Large intestine (tissue), 3 donors: ENCODE measurements around the gene NCAM1. TPM values are rescaled to one million over a fixed set of nuclear protein-coding genes. Genes with fewer than 3 reads are reported as not detected.

Experiments used
- DNase-seq, 2 donors: peaks; one replicate each; pipeline versions ENCODE4 v3.0.0 to v3.0.0-alpha.2; 2013
- H3K27ac ChIP-seq: one replicate; pipeline ENCODE4 v1.5.1; 2013; ENCODE audit warnings: low read length
- H3K27me3 ChIP-seq: 2 replicates; pipeline ENCODE4 v1.6.1; 2013; ENCODE audit warnings: low read length; ENCODE audit not compliant: control insufficient read depth, insufficient read depth
- H3K36me3 ChIP-seq: 2 replicates; pipeline ENCODE4 v1.6.1; 2013; ENCODE audit warnings: low read length; ENCODE audit not compliant: control insufficient read depth, insufficient read depth
- H3K4me1 ChIP-seq: one replicate; pipeline ENCODE4 v1.6.1; 2013; ENCODE audit warnings: low read length; ENCODE audit not compliant: control insufficient read depth, insufficient read depth
- H3K4me3 ChIP-seq: one replicate; pipeline ENCODE4 v1.5.1; 2013; ENCODE audit warnings: low read length
- H3K9me3 ChIP-seq: one replicate; pipeline ENCODE4 v1.6.1; 2013; ENCODE audit warnings: mild to moderate bottlenecking, low read depth, low read length, moderate library complexity; ENCODE audit not compliant: control insufficient read depth
- WGBS: methylation state at CpG from one replicate; pipeline ENCODE4 v1.1.5; 2013; ENCODE audit warnings: low lambda C conversion rate; ENCODE audit not compliant: insufficient coverage; 5-methylcytosine and 5-hydroxymethylcytosine counted together
- polyA plus RNA-seq: library from polyadenylated mRNA; unstranded; fragments of 120-200 nt; gene quantifications from one replicate; pipeline ENCODE4 v1.2.1, GENCODE V29; 2013

Gene NCAM1
- polyA plus RNA-seq, 1 donor: 63.0 TPM

DNA sequence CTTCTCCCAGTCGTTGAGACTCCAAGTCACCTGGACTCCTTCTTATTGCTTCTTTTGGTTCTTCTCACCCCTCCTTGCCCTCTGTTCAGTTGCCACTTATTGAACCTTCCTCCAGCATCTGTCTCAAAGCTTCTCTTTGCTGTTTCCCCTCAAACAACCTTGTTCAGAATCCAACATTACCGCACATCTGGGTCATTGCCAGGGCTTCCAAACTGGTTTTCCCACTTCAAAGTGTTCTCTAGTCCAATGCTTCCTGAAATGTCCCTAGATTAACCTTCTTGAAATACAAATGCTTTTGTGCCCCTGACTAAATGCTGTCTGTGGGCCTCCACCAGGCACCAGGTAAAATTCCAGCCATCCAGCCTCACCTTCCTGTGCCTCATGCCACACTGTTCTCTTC is 252.3 kb downstream of the NCAM1 start:
- Histone ChIP-seq H3K27me3 (no peaks in the 10 kb centered on the region), H3K9me3 (no peaks in the 10 kb centered on the region), H3K4me1 (no peaks in the 10 kb centered on the region), H3K4me3 (no peak overlapping the region), H3K36me3 (peaks cover 2% of the 10 kb centered on the region), H3K27ac (no peak overlapping the region)
- WGBS: 80% methylated on average over 2 of the region's 2 CpGs
- DNase-seq: no peak

- H3K27me3 ChIP-seq: no peaks in the 10 kb centered on the region
These were observed 261.0 kb downstream of the NCAM1 start for GRCh38 chr11:113222241-113222640.

DNA sequence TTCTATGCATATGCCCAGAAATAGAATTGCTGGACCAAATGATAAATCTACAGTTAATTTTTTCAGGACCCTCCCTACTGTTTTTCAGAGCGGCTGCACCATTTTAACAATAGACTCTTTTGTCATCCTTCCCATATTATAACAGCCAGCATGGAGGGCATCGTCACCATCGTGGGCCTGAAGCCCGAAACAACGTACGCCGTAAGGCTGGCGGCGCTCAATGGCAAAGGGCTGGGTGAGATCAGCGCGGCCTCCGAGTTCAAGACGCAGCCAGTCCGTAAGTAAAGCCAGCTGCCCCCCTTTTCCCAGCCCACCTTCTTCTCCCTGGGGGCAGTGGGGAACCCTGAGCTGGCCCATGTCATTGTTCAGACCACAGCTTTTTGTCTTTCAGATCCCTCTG is 273.7 kb downstream of the NCAM1 start:
- Histone ChIP-seq H3K4me3 (no peak overlapping the region), H3K27me3 (no peaks in the 10 kb centered on the region), H3K9me3 (no peaks in the 10 kb centered on the region), H3K4me1 (no peaks in the 10 kb centered on the region), H3K36me3 (peaks cover 4% of the 10 kb centered on the region), H3K27ac (no peak overlapping the region)
- DNase-seq: no peak
- WGBS: no CpG with 5 or more reads among the region's 14 CpGs

More at GRCh38 chr11:113222241-113222640, 261.0 kb downstream of the NCAM1 start:
- no peaks in the 10 kb centered on the region for H3K9me3 ChIP-seq
- H3K4me3 ChIP-seq: no peak overlapping the region
- H3K27ac ChIP-seq: no peak overlapping the region
- H3K36me3 ChIP-seq: peaks cover 2% of the 10 kb centered on the region
- whole genome bisulfite sequencing: 67% methylated on average over 1 of the region's 2 CpGs
- H3K4me1 ChIP-seq: no peaks in the 10 kb centered on the region
- DNase-seq: no peak

DNA sequence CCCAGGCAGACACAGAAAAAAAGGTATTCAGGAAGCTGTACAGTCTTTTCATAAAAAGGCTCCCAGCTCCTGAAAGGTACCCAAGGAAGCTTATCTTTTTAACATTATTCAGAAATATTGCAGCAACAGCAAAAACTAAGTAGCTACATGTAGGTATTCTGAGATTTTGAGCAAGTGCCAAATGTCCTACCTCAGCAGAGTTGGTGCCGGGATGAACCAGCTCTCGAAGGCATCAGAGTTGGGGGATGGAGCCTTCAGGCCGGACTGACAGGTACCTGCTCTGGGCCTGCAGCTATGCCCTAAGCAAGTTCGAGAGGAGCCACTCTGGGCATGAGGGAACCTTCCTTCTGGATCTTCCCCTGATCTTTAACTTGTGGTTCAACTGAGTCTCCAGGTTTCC is 276.0 kb downstream of the NCAM1 start:
- no CpG with 5 or more reads among the region's 4 CpGs for WGBS
- peaks cover 2% of the 10 kb centered on the region for H3K36me3 ChIP-seq
- H3K9me3 ChIP-seq: no peaks in the 10 kb centered on the region
- H3K27me3 ChIP-seq: peaks cover 10% of the 10 kb centered on the region
- H3K27ac ChIP-seq: no peak overlapping the region
- H3K4me1 ChIP-seq: peaks cover 2% of the 10 kb centered on the region
- H3K4me3 ChIP-seq: no peak overlapping the region
- no peak for DNase-seq

DNA sequence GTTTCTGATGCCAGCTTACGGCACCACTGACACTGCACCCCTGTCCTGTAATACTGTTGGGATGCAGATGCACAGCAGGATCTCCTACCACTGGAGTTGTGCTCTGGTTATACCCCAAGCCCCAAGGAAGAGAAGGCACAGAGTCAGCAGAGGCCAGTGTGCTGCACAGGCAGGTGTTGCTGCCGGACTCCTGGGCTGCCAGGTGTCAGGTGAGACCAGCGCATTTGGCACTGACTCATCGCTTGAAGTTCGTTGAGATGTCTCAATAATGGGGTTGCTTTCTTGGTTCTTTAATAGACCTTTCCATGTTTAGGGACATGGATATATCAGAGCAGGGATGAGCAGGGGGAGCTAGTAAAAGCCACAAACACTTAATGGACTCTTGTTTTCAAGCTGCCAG is 277.5 kb downstream of the NCAM1 start:
- DNase-seq: no peak
- Histone ChIP-seq H3K36me3 (no peaks in the 10 kb centered on the region), H3K27ac (no peak overlapping the region), H3K4me3 (no peak overlapping the region), H3K4me1 (peaks cover 2% of the 10 kb centered on the region), H3K27me3 (peaks cover 18% of the 10 kb centered on the region), H3K9me3 (no peaks in the 10 kb centered on the region)
- no CpG with 5 or more reads among the region's 5 CpGs for WGBS

DNA sequence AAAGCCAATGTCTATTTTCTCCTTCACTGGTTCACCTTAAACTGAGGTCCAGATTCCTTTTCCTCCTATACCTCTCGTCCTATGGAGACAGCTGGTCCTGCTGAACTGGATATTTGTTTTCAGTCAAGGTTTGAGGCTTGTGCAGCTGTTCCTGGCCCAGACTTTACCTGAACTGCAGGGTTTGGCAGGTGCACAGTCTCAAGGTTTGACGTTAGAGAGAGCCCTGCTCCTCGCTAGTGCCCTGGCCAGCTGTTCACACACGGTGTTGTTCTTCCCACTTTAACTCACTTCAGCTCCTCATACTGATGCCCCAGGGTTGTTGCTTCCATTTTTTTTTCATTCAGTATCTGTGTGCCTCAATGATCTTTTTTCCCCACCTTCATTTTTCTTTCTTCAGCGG is 279.2 kb downstream of the NCAM1 start:
- no peaks in the 10 kb centered on the region for H3K9me3 ChIP-seq
- no peak for DNase-seq
- H3K4me1 ChIP-seq: peaks cover 2% of the 10 kb centered on the region
- peaks cover 23% of the 10 kb centered on the region for H3K27me3 ChIP-seq
- WGBS: 29% methylated on average over 1 of the region's 5 CpGs
- H3K36me3 ChIP-seq: no peaks in the 10 kb centered on the region
- H3K4me3 ChIP-seq: no peak overlapping the region
- H3K27ac ChIP-seq: no peak overlapping the region

- Histone ChIP-seq H3K9me3 (no peaks in the 10 kb centered on the region), H3K27me3 (peaks cover 25% of the 10 kb centered on the region), H3K4me3 (no peak overlapping the region), H3K27ac (peak overlapping the region; percentile 23), H3K4me1 (peaks cover 2% of the 10 kb centered on the region), H3K36me3 (no peaks in the 10 kb centered on the region)
- 33% methylated on average over 1 of the region's 12 CpGs for WGBS
- no peak for DNase-seq
These were observed 279.8 kb downstream of the NCAM1 start for GRCh38 chr11:113240790-113241635.

- Histone ChIP-seq H3K4me1 (peaks cover 2% of the 10 kb centered on the region), H3K27me3 (peaks cover 25% of the 10 kb centered on the region), H3K27ac (peak overlapping the region; percentile 16), H3K4me3 (no peak overlapping the region), H3K36me3 (no peaks in the 10 kb centered on the region), H3K9me3 (no peaks in the 10 kb centered on the region)
- WGBS: no CpG with 5 or more reads among the region's 4 CpGs
- DNase-seq: no peak
These were observed 280.4 kb downstream of the NCAM1 start for GRCh38 chr11:113241636-113242054.

DNA sequence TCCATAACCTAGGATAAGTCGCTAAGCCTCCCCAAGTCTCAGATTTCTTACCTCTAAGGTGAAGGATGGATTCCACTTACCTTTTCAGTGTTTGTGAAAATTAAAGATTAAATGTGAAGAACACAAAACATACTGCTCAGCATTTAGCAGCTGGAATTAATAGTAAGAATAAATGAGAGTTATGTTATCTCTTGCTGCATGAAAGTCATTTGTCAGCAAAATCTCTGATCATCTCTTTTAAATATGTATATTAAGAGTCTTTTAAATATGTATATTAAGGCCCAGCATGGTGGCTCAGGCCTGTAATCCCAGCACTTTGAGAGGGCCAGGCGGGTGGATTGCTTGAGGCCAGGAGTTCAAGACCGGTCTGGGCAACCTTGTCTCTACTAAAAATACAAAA is 280.8 kb downstream of the NCAM1 start:
- WGBS: no CpG with 5 or more reads among the region's 3 CpGs
- Histone ChIP-seq H3K36me3 (no peaks in the 10 kb centered on the region), H3K4me1 (peaks cover 2% of the 10 kb centered on the region), H3K27ac (peak overlapping the region; percentile 16), H3K9me3 (no peaks in the 10 kb centered on the region), H3K27me3 (peaks cover 26% of the 10 kb centered on the region), H3K4me3 (no peak overlapping the region)
- no peak for DNase-seq

- H3K4me3 ChIP-seq: no peak overlapping the region
These were observed 281.7 kb downstream of the NCAM1 start for GRCh38 chr11:113242767-113243397.

More at GRCh38 chr11:113242767-113243397, 281.7 kb downstream of the NCAM1 start:
- peak; percentile 6 to 21 for DNase-seq
- Histone ChIP-seq H3K9me3 (no peaks in the 10 kb centered on the region), H3K36me3 (no peaks in the 10 kb centered on the region), H3K4me1 (peaks cover 2% of the 10 kb centered on the region), H3K27ac (peak overlapping the region; percentile 35), H3K27me3 (peaks cover 30% of the 10 kb centered on the region)
- 20% methylated on average over 3 of the region's 21 CpGs for WGBS
